Measurements from ENCODE around the gene LCN6.

GRCh38 chr9:136722093-136722968, 26.0 kb downstream of the LCN6 start:
- TF ChIP-seq POLR2A (IDR thresholded peaks at IDR 0.05) (no peak), CTCF (IDR thresholded peaks at IDR 0.05) (no peak)

Measured in prostate gland (tissue), 2 donors.